Retinal pigment epithelial cell (primary cell): ENCODE data around the gene CPSF4L.

Experiments
- DNase-seq: peaks from one replicate; pipeline ENCODE4 v3.0.0-alpha.2; 2010; ENCODE audit warnings: low read depth
- H3K4me3 ChIP-seq: 2 replicates; pipeline ENCODE4 v1.5.1; 2011; ENCODE audit warnings: mild to moderate bottlenecking, low read length, control low read depth, moderate library complexity
- CTCF ChIP-seq: conservative IDR thresholded peaks from 2 replicates; pipeline ENCODE4 v1.5.1; 2011; ENCODE audit warnings: low read depth, low read length, control low read depth, inconsistent platforms

CPSF4L gene

DNA sequence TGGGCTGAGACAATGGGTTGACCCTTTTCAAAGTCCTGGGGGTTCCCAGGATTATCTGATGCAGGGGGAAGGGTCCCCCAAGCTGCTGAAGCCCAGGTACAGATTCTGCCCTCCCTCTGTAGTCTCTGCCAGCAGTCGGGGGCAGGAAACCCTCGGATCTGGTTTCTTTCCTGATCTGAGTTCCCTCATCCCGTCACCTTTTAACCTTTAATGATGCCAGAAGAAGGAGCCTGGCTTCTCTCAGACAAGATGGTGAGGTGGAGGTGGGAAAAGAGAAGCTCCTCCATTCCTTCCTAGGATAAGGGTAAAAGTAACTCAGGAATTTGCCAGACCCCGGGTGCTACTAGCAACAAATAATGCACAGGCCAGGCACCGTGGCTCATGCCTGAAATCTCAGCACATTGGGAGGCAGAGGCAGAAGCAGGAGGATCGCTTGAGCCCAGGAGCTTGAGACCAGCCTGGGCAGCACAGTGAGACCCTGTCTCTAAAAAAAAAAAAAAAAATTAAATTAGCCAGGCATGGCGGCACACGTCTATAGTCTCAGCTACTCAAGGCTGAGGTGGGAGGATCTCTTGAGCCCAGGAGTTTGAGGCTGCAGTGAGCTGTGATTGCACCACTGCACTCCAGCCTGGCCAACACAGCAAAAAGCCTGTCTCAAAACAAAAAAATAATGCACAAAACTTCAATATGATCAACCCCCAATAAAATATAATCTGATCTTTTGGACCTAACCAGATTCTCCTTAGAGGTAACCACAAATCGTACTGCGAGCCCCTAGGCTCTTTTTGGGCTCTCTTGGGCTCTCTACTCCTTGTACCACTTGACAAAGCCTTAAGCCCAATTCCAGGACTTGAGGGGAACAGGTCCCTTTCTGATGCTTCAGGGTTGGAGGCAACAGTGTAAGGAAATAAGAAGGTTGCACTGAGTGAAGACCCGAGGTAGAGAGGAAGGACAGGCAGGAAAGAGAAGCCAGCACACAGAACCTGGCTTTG, 44.5 kb upstream of the CPSF4L start:
- TF ChIP-seq CTCF = no peak
- no peak for DNase-seq
- no peak overlapping the region for H3K4me3 ChIP-seq

GRCh38 chr17:73304971-73305812, 43.5 kb upstream of the CPSF4L start:
- H3K4me3 ChIP-seq = peak overlapping the region; percentile 26
- DNase-seq = no peak
- peak; percentile 35 for TF ChIP-seq CTCF

GRCh38 chr17:73304438-73304837, 42.8 kb upstream of the CPSF4L start:
- H3K4me3 ChIP-seq = no peak overlapping the region
- DNase-seq = no peak
- TF ChIP-seq CTCF = no peak

DNA sequence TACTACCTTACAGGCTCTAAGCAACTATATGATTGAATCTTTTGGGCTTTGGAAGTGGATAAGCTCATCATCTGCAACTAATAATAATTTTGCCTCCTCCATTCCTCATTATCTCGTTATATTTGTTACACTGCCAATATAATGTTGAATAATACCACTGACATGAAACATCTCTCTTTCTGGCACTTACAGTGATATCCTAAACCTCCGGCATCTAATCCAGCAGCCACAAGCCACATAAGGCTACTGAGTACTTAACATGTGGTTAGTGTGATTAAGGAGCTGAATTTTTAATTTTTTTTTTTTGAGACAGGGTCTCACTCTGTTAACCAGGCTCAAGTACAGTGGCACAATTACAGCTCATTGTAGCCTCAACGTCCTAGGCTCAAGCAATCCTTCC, 40.5 kb upstream of the CPSF4L start:
- no peak overlapping the region for H3K4me3 ChIP-seq
- no peak for DNase-seq
- no peak for TF ChIP-seq CTCF

DNA sequence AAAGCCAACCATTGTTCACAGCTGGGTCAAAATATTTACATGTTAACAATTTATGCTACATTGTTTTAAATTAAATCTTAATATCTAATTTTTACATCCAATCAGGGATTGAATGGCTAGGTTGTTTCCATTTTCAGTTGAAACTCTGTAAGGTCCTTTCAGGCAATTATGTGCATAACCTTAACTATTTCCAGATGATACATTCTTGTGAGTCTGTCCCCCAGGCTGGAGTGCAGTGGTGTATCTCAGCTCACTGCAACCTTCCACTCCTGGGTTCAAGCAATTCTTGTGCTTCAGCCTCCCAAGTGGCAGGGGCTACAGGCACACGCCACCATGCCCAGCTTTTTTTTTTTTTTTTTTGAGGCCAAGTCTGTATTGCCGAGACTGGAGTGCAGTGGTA, 39.7 kb upstream of the CPSF4L start:
- DNase-seq = no peak
- no peak overlapping the region for H3K4me3 ChIP-seq
- no peak for TF ChIP-seq CTCF

DNA sequence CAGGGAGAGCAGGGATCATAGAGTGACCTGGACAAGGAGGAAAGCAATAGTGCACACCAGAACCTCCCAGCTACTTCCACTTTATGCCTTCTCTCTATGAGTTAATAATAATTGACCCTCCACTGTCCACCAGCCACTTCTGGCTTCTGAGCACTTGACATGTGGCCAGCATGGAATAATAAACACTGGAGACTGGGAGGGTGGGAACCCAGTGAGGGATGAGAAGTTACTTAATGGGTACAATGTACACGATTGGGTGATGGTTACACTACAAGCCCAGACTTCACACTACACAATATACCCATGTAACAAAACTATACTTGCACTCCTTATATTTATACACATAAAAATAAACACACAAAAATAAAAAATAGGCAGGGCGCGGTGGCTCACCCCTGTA, 38.7 kb upstream of the CPSF4L start:
- DNase-seq = no peak
- no peak for TF ChIP-seq CTCF
- H3K4me3 ChIP-seq = no peak overlapping the region
